Activated naive CD8-positive, alpha-beta T cell treated with anti-CD3 and anti-CD28 coated beads for 36 hours (primary cell): ENCODE results near the gene MARK3. TPM values are rescaled to one million over a fixed set of nuclear protein-coding genes. Genes with fewer than 3 reads are reported as not detected.

ENCODE experiments used
- DNase-seq: peaks from one replicate; pipeline ENCODE4 v3.0.0; 2021
- H3K27ac Mint-ChIP-seq: one replicate; pipeline ENCODE4 v1.8.0; 2022; ENCODE audit warnings: mild to moderate bottlenecking, moderate library complexity, mixed read lengths
- H3K27me3 Mint-ChIP-seq: one replicate; pipeline ENCODE4 v1.8.0; 2022; ENCODE audit warnings: mild to moderate bottlenecking, mixed read lengths
- H3K36me3 Mint-ChIP-seq: one replicate; pipeline ENCODE4 v1.8.0; 2021; ENCODE audit warnings: mild to moderate bottlenecking, mixed read lengths
- H3K4me1 Mint-ChIP-seq: one replicate; pipeline ENCODE4 v1.8.0; 2021; ENCODE audit warnings: mixed read lengths
- H3K4me3 Mint-ChIP-seq: one replicate; pipeline ENCODE4 v1.8.0; 2022; ENCODE audit warnings: mild to moderate bottlenecking, moderate library complexity, mixed read lengths
- H3K9me3 Mint-ChIP-seq: one replicate; pipeline ENCODE4 v1.8.0; 2022; ENCODE audit warnings: mixed read lengths
- total RNA-seq, 2 experiments: library from RNA; stranded (reverse); gene quantifications; one replicate each; pipeline ENCODE4 v1.2.3, GENCODE V29; 2021

The MARK3 gene
- total RNA-seq, 2 experiments from 2014 or later, result 71.0 to 74.3 TPM

DNA sequence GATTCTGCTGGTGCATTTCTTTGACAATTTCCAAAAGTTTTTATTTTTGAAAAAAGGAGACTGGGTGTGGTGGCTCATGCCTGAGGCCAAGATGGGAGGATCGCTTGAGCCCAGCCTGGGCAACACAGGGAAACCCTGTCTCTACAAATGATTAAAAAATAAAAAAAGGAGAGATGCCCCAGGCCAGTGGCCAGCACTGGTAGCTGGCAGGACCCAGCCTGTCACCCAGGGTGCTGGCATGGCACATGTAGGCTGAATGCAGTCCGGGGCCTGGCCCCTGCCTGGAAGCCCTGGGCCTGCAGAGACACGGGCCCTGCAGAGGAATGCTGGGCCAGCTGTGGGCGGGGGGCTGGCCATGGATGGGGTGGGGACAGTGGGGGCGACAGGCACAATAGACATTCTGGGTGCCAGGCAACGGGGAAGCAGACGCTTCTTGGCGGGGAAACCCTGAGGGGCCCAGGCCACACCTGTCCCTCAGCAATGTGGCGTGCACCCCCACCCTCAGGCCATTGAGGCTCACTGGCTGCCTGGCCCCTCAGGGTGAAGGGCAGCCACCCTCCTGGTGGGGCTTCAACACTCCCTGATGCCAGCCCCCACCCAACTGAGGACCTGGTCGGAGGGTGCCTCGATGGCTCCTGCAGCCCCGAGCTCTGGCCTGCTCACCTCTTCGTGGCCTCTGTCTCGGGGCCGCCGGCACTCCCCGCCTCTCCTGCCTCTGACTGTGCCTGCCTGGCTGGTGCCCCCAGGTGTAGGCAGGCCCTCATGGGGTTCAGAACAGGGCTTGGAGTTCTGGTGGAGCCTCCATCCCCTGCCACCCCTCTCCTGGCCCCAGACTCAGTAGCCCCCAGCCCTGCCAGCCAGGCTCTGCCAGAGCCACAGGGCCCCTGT, 155.8 kb downstream of the MARK3 start:
- H3K27me3 Mint-ChIP-seq, result peaks cover 5% of the 10 kb centered on the region
- no peak overlapping the region for H3K4me3 Mint-ChIP-seq
- no peaks in the 10 kb centered on the region for H3K36me3 Mint-ChIP-seq
- no peak overlapping the region for H3K27ac Mint-ChIP-seq
- H3K9me3 Mint-ChIP-seq, result no peaks in the 10 kb centered on the region
- H3K4me1 Mint-ChIP-seq, result no peaks in the 10 kb centered on the region
- DNase-seq, result no peak

DNA sequence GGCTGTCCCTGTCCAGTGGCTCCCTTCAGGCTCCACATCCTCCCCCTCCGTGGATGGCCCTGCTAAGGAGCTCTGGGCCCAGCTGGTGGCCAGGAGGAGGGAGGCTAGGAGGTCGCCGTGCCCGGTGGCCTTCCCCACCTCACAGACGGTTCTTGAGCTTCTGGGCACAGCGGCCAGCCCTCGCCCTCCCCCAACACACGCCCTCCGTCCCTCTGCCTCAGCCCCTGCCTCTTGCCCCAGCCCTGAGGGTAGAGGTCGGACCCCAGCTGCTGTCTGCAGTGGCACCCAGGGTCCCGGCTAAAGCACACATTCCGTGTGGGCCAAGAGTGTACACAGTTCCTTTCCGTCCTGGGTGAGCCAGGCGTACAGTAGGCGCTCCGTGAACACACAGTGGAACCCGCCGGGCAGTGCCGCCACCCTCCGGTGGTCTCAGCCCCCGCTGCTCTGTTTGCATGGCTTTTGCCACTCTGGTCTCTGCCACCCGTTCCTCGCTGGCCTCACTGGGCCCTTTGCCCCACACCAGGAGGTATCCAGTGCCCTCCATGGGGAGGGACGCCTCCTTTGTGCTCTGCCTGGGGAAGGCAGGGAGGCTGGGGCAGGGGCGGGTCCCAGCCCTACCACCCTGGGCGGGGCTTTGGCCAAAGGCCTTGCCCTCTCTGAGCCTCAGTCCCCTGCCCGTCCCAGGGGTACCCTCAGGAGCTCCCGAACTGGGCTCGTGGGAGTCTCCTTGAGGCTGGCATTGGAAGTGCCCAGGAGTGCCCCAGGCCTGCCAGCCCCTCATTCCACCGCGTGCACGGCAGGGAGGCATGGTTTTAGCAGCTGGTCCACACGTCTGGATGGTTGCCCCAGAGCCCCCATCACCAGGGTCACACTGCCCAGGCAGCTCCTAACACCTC, 156.7 kb downstream of the MARK3 start:
- peaks cover 5% of the 10 kb centered on the region for H3K27me3 Mint-ChIP-seq
- H3K36me3 Mint-ChIP-seq, result no peaks in the 10 kb centered on the region

DNA sequence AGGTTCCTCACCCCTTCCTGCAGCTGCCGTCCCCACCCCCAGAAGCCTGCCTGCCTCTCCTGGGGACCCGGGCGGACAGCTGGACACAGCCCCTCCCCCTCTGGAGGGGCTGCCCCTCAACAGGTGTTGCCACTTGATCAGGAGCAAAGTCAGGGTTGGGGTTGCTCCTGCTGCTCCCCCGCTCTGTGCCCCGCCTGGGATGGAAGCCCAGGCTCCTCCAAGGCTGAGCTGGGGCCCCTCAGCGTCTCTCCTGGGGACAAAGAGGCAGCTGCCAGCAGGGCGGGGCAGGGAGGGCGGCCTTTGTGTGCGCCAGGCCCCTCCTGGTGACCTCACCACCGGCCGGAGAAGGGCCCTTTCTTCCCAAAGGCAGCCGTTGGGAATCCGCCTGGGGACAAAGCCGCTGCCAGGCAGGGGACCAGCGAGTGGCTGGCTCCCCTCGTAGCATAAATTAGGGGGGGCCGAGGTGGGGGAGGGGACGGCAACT, 157.4 kb downstream of the MARK3 start:
- no peaks in the 10 kb centered on the region for H3K9me3 Mint-ChIP-seq

More for the DNA sequence above, 156.7 kb downstream of the MARK3 start:
- DNase-seq, result no peak
- Mint-ChIP-seq H3K4me3 (no peak overlapping the region), H3K27ac (no peak overlapping the region), H3K9me3 (no peaks in the 10 kb centered on the region), H3K4me1 (no peaks in the 10 kb centered on the region)

DNA sequence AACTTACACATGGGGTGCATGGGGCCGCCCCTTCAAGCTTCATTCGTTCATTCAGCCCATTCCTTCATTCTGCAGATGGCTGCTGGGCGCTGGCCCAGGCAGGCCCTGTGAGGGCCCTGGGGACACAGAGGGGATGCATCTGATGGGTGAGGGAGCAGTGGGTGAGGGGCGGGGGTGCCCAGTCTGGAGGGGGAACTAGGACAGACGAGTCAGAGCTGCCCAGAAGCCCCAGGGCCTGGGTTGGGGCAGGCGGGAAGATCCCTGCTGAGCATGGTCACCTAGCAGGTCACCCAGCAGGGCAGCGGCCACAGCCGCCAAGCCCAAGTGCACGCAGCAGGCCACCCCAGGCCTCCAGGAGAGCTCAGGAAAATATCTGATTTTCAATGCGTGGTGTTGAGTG, 157.9 kb downstream of the MARK3 start:
- no peak overlapping the region for H3K27ac Mint-ChIP-seq
- no peaks in the 10 kb centered on the region for H3K36me3 Mint-ChIP-seq
- no peaks in the 10 kb centered on the region for H3K9me3 Mint-ChIP-seq
- H3K4me1 Mint-ChIP-seq, result no peaks in the 10 kb centered on the region
- no peak overlapping the region for H3K4me3 Mint-ChIP-seq
- no peak for DNase-seq
- peaks cover 5% of the 10 kb centered on the region for H3K27me3 Mint-ChIP-seq

More for the DNA sequence above, 157.4 kb downstream of the MARK3 start:
- peaks cover 5% of the 10 kb centered on the region for H3K27me3 Mint-ChIP-seq
- DNase-seq, result no peak
- no peak overlapping the region for H3K4me3 Mint-ChIP-seq
- no peak overlapping the region for H3K27ac Mint-ChIP-seq
- no peaks in the 10 kb centered on the region for H3K36me3 Mint-ChIP-seq
- no peaks in the 10 kb centered on the region for H3K4me1 Mint-ChIP-seq

DNA sequence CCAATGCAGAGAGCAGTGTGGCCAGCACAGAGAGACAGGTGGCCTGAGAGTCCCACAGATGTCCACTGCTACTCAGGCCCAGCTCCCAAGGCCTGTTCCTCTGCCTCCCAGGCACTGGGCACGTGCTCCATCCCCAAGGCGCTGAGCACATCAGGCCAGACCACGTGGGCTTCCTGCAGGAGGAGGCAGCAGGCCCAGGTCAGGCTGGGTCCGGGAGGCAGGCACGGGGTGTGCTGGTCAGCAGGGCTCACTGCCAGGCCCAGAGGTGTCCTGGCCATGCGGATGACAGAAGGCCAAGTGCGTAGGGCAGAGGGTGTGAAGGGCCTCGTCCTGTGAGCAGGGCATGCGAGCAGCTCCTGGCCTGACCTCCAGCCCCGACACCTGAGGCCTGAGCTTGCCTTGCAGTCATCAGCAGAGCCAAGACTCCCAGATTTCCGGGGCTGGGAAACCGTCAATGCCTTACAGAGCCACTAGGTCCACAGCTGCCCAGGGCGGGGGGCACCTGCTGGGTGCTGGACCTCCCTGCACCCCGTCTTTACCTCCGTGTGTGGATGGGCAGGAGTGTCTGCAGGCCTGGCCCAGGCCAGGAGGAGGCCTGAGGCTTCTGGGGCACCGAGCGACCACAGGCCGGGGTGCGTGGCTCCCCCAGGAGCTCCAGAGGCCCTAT, 158.6 kb downstream of the MARK3 start:
- Mint-ChIP-seq H3K9me3 (no peaks in the 10 kb centered on the region), H3K27ac (no peak overlapping the region), H3K4me3 (no peak overlapping the region), H3K36me3 (no peaks in the 10 kb centered on the region), H3K27me3 (peaks cover 5% of the 10 kb centered on the region), H3K4me1 (no peaks in the 10 kb centered on the region)
- DNase-seq, result no peak

DNA sequence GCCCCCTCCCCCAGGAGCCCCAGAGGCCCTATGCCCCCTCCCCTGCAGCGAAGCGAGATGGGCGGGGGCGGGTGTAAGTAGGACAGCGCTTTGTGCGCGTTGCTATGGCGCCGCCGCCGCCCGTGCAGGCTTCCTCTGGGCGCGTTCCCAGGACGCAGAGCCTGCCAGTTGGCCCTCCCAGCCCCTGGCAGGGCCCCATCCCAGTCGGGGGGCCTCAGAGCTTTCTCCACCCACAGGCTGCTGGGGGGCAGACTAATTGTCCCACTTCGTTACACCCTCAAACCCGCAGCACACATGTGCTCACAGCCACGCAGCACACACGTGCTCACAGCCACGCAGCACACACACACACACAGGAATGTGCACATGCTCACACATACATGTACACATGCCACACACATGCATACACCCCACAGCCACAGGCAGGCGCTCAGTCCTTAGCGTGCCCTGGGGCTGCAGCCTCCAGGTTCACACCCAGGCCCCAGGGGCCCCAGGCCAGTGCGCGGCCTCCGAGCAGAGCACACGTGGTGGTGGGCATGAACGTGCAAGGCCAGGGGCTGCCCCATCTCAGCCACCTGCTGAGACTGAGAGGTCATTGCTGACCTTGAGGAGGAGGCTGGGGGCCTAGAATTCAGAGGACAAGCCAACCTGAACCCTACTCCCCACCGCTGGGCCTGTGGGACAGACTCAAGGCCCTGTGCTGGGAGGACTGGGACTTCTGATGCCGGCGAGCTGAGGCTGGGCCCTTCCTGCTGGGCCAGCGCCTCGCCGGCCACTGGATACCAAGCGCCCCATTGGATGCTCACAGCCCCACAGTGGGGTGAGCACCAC, 159.4 kb downstream of the MARK3 start:
- DNase-seq, result no peak
- Mint-ChIP-seq H3K36me3 (no peaks in the 10 kb centered on the region), H3K4me3 (no peak overlapping the region), H3K9me3 (no peaks in the 10 kb centered on the region), H3K27ac (no peak overlapping the region), H3K4me1 (no peaks in the 10 kb centered on the region), H3K27me3 (peaks cover 5% of the 10 kb centered on the region)

DNA sequence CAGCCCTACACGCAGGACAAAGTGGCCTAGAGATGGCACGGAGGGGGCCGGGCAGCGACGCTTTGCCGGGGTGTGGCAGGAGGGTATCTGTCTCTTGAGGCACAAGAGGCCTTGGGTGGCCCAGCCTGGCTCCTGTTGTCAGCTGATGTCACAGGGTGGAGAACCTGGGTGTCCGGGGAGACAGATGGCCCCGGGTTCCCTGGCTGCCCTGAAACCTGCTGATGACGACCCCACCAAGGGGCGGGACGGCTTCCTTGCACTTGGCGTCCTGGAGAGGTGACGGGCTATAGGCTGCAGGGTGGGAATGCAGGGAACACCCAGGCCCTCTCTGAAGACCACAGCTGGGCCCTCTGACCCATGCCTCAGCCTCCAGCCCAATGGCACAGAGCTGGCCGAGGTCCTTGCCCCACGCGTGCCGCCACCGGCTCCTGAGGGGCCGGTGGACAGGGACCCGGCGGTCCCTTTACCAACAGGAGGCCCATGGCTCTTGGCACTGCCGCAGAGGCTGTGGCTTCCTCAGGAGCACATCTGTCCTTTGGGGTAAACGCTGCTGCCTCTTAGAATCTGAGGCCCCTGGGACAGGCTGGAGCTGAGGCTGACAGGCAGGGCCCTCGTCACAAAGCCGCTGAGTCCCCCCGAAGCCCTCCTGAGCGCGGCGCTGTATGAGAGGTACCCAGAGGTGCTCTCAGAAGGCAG, 160.2 kb downstream of the MARK3 start:
- Mint-ChIP-seq H3K4me1 (no peaks in the 10 kb centered on the region), H3K27ac (no peak overlapping the region), H3K4me3 (no peak overlapping the region), H3K36me3 (no peaks in the 10 kb centered on the region), H3K9me3 (no peaks in the 10 kb centered on the region), H3K27me3 (peaks cover 2% of the 10 kb centered on the region)
- DNase-seq, result no peak

DNA sequence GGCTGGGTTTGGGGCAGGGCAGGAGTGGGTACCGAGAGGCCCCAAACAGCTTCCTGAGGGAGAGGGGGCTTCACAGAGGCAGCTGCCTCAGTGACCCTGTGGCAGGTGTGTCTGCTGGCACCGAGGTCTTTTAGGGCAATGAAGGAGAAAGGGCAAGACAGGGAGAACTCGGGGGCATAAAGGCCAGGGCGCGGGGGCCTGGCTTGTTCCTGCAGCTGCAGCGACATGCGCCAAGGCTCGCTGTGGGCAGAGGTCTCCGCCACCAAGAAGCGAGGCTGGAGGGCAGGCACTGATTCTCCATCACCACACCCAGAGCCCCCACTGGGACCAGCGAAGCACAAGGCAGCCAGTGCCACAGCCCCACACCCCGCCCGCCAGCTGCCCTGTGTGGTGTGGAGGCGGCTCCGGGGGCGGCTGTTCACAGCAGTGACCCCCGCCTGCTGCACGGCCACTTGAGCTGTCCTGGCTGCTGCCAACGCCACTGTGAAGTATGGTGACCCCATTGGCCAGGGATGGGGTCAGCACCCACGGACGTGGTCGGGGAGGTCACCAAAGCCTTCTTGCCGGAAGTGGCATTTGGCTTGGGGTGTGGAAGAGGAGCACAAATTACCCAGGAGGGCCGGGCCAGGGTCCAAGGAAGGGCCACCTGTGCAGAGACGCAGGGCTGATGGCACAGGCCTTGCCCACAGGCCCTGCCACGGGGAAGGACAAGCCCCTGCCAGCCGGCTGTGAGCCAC, 160.9 kb downstream of the MARK3 start:
- Mint-ChIP-seq H3K36me3 (no peaks in the 10 kb centered on the region), H3K27ac (no peak overlapping the region), H3K4me3 (no peak overlapping the region), H3K27me3 (no peaks in the 10 kb centered on the region), H3K4me1 (no peaks in the 10 kb centered on the region), H3K9me3 (no peaks in the 10 kb centered on the region)
- no peak for DNase-seq

DNA sequence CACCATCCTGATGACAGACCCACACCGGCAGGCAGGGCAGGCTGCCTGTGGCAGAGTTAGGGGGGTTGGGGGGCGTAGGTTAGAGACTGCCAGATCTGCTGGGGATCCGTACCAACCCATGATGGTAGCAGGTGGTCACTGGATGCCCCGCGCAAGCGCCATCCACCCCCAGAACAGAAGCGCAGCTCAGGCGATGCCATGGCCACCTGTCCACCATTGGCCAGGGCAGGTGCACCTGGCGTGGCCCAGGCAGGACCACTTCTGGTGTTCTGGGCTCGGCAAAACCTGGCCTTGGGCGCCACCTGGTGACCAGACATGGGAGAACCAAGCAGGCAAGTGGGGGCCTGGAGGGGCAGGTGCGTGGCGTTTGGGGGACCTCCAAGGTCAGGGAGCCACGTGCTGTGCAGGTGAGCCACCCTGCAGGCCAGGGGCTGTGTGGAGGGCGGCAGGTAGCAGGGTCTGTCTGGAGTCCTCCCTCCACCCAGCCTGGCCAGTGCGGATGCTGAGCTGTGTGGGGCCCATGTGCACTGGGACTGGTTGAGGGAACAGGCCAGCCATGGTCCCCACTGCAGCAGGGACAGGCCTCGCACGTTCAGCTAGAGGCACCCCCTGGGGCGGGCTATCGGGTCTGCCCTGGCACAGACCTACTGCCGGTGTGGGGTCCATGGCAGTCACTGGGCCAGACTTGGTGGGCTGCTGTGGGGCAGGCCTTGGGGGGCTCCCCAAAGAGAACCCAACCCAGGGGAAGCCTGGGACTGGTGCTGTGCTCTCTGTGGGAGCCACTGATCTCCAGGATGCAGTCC, 161.6 kb downstream of the MARK3 start:
- H3K36me3 Mint-ChIP-seq, result no peaks in the 10 kb centered on the region

DNA sequence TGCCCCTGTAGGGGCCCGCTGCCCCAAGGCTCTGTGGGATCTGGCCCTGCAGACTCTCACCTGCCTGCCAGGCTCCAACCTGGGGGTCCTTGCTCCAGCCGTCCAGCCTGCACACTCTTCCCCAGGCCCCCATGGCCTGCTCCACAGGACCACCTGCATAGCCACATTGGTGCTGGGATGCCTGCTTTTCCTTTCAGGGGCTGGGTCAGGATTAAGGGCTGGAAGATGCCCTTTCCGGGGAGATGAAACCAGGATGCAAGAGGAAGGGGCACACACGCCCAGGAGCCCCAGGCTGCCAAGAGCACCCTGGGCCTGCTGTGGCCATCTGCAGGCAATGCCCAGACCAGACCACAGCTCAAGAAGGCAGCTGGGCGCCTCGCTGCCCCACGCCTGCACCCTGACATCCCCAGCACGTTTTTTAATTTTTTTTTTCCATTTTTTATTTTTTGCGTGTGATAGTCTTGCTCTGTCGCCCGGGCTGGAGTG, 162.3 kb downstream of the MARK3 start:
- H3K9me3 Mint-ChIP-seq, result no peaks in the 10 kb centered on the region
- no peaks in the 10 kb centered on the region for H3K36me3 Mint-ChIP-seq
- no peak for DNase-seq
- no peak overlapping the region for H3K27ac Mint-ChIP-seq
- no peak overlapping the region for H3K4me3 Mint-ChIP-seq
- H3K4me1 Mint-ChIP-seq, result no peaks in the 10 kb centered on the region
- H3K27me3 Mint-ChIP-seq, result no peaks in the 10 kb centered on the region

More for the DNA sequence above, 161.6 kb downstream of the MARK3 start:
- Mint-ChIP-seq H3K9me3 (no peaks in the 10 kb centered on the region), H3K27me3 (no peaks in the 10 kb centered on the region), H3K27ac (no peak overlapping the region), H3K4me3 (no peak overlapping the region), H3K4me1 (no peaks in the 10 kb centered on the region)
- DNase-seq, result peak; percentile 76

DNA sequence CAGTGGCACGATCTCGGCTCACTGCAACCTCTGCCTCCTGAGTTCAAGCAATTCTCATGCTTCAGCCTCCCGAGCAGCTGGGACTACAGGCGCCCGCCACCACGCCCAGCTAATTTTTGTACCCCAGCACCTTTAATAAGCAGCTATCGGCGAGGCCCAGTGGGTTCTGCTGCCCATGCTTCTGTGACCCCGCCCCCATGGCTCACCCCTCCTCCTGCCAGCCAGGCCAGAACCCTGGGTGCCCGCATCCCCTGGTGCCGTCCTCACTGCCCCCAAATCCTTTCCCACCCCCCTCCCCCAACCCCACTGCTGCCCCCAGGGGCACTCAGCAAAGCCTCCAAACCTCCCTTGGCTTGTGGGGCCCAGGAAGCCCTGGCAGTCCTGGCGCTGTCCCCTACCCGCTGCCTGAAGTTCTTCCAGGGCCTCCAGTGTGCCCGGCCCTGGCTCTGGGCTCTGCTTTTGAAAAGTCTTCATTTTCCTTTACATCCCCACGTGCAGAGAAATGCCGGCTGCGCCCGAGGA, 162.8 kb downstream of the MARK3 start:
- DNase-seq, result no peak
- H3K36me3 Mint-ChIP-seq, result no peaks in the 10 kb centered on the region
- H3K27me3 Mint-ChIP-seq, result no peaks in the 10 kb centered on the region
- H3K27ac Mint-ChIP-seq, result no peak overlapping the region
- H3K4me1 Mint-ChIP-seq, result no peaks in the 10 kb centered on the region
- no peaks in the 10 kb centered on the region for H3K9me3 Mint-ChIP-seq
- H3K4me3 Mint-ChIP-seq, result no peak overlapping the region
